DND-41 (cell line): ENCODE results near the gene XRN2.

Source experiments
- ATAC-seq: fragments of 200-7000 bp; cut with Tn5 transposase; 3 replicates; pipeline ENCODE4 v1.9.1; 2021; ENCODE audit warnings: low read depth; ENCODE audit not compliant: insufficient read depth
- DNase-seq: peaks from one replicate; pipeline ENCODE4 v3.0.0-alpha.2; 2020
- H2AFZ ChIP-seq: 2 replicates; pipeline ENCODE4 v1.6.0; 2012; ENCODE audit warnings: low read depth, low read length
- H3K27ac ChIP-seq: 2 replicates; pipeline ENCODE4 v1.5.1; 2012; ENCODE audit warnings: low read length, inconsistent platforms
- H3K27me3 ChIP-seq: fragments of 200-600 bp; sonication (generic); 2 replicates; pipeline ENCODE4 v1.6.0; 2012; ENCODE audit warnings: low read length, mild to moderate bottlenecking, inconsistent platforms; ENCODE audit not compliant: insufficient read depth, poor library complexity
- H3K36me3 ChIP-seq: 2 replicates; pipeline ENCODE4 v1.5.1; 2012; ENCODE audit warnings: low read length, inconsistent platforms; ENCODE audit not compliant: insufficient read depth
- H3K4me1 ChIP-seq: 2 replicates; pipeline ENCODE4 v1.5.1; 2012; ENCODE audit warnings: mild to moderate bottlenecking, low read length; ENCODE audit not compliant: insufficient read depth
- H3K4me2 ChIP-seq: 2 replicates; pipeline ENCODE4 v1.6.0; 2012; ENCODE audit warnings: mild to moderate bottlenecking, moderate library complexity, low read length, inconsistent platforms; ENCODE audit not compliant: insufficient read depth
- H3K4me3 ChIP-seq, 2 experiments: fragments of 200-600 bp in 1 of 2; shearing (Covaris generic) in 1 of 2; 2 replicates each; pipeline ENCODE4 v1.5.1; 2012 to 2016; ENCODE audit warnings: inconsistent platforms in 2 of 2, low read length in 2 of 2, mild to moderate bottlenecking in 2 of 2, low read depth in 1 of 2, moderate library complexity in 1 of 2
- H3K79me2 ChIP-seq: 2 replicates; pipeline ENCODE4 v1.6.0; 2012; ENCODE audit warnings: low read length, inconsistent platforms; ENCODE audit not compliant: insufficient read depth
- H3K9ac ChIP-seq: 2 replicates; pipeline ENCODE4 v1.6.0; 2012; ENCODE audit warnings: low read depth, mild to moderate bottlenecking, inconsistent platforms, low read length, moderate library complexity
- H3K9me3 ChIP-seq: 2 replicates; pipeline ENCODE4 v1.5.1; 2012; ENCODE audit warnings: low read length, moderate library complexity, mild to moderate bottlenecking, inconsistent platforms; ENCODE audit not compliant: insufficient read depth, severe bottlenecking
- H4K20me1 ChIP-seq: 2 replicates; pipeline ENCODE4 v1.6.0; 2012; ENCODE audit warnings: low read length; ENCODE audit not compliant: insufficient read depth
- CTCF ChIP-seq: IDR thresholded peaks from 2 replicates; pipeline ENCODE4 v1.5.1; 2012; ENCODE audit warnings: borderline replicate concordance, low read length, moderate library complexity, mild to moderate bottlenecking; ENCODE audit not compliant: poor library complexity, severe bottlenecking; ENCODE audit errors: extremely low read depth
- EZH2 ChIP-seq: IDR thresholded peaks from 3 replicates; pipeline ENCODE4 v1.6.1; 2012; ENCODE audit warnings: borderline replicate concordance, low read depth, mild to moderate bottlenecking, moderate library complexity, low read length, inconsistent platforms; ENCODE audit not compliant: severe bottlenecking

XRN2 gene

GRCh38 chr20:21315138-21315537, 12.0 kb downstream of the XRN2 start:
- peaks cover 6% of the 10 kb centered on the region; the same call in 1 of the 2 replicates for H3K4me1 ChIP-seq
- ATAC-seq = peak; percentile 55
- H4K20me1 ChIP-seq = peaks cover 82% of the 10 kb centered on the region

GRCh38 chr20:21322083-21322710, 19.1 kb downstream of the XRN2 start:
- Histone ChIP-seq H2AFZ (no peak overlapping the region), H3K36me3 (peaks cover 15% of the 10 kb centered on the region; the same call in 1 of the 2 replicates), H3K79me2 (peaks cover 100% of the 10 kb centered on the region), H3K9ac (no peak overlapping the region), H3K4me3 (no peak overlapping the region), H3K9me3 (peaks cover 19% of the 10 kb centered on the region), H3K27ac (no peak overlapping the region), H4K20me1 (peaks cover 86% of the 10 kb centered on the region), H3K4me2 (no peak overlapping the region), H3K4me1 (peaks cover 29% of the 10 kb centered on the region), H3K27me3 (no peaks in the 10 kb centered on the region)
- TF ChIP-seq CTCF (no peak), EZH2 (no peak)
- ATAC-seq (no peak), DNase-seq (no peak)

More at GRCh38 chr20:21315138-21315537, 12.0 kb downstream of the XRN2 start:
- Histone ChIP-seq H3K36me3 (peaks cover 4% of the 10 kb centered on the region; the same call in 1 of the 2 replicates), H3K4me2 (no peak overlapping the region), H3K9ac (no peak overlapping the region), H3K27ac (no peak overlapping the region), H3K27me3 (no peaks in the 10 kb centered on the region), H3K9me3 (peaks cover 10% of the 10 kb centered on the region), H3K79me2 (peaks cover 100% of the 10 kb centered on the region), H3K4me3 (no peak overlapping the region), H2AFZ (no peak overlapping the region)
- TF ChIP-seq CTCF = no peak
- TF ChIP-seq EZH2 = no peak
- no peak for DNase-seq

- ATAC-seq (no peak; the same call in 2 of the 3 replicates), DNase-seq (no peak)
- H3K4me1 ChIP-seq = peaks cover 29% of the 10 kb centered on the region
- peaks cover 19% of the 10 kb centered on the region for H3K9me3 ChIP-seq
- no peaks in the 10 kb centered on the region for H3K27me3 ChIP-seq
- no peak overlapping the region for H3K4me3 ChIP-seq
- H3K79me2 ChIP-seq = peaks cover 100% of the 10 kb centered on the region
- H3K27ac ChIP-seq = no peak overlapping the region
- H3K36me3 ChIP-seq = peaks cover 18% of the 10 kb centered on the region; the same call in 1 of the 2 replicates
- no peak overlapping the region for H3K9ac ChIP-seq
- no peak for TF ChIP-seq EZH2
- no peak overlapping the region for H2AFZ ChIP-seq
- no peak overlapping the region for H3K4me2 ChIP-seq
- peaks cover 85% of the 10 kb centered on the region for H4K20me1 ChIP-seq
These were observed 19.8 kb downstream of the XRN2 start for GRCh38 chr20:21322921-21323331.

GRCh38 chr20:21323640-21324039, 20.5 kb downstream of the XRN2 start:
- Histone ChIP-seq H2AFZ (no peak overlapping the region), H3K9ac (no peak overlapping the region), H3K9me3 (peaks cover 18% of the 10 kb centered on the region), H4K20me1 (peaks cover 88% of the 10 kb centered on the region), H3K27ac (no peak overlapping the region), H3K79me2 (peaks cover 100% of the 10 kb centered on the region), H3K27me3 (no peaks in the 10 kb centered on the region), H3K4me3 (no peak overlapping the region), H3K4me1 (peaks cover 29% of the 10 kb centered on the region), H3K4me2 (no peak overlapping the region), H3K36me3 (peaks cover 25% of the 10 kb centered on the region)
- DNase-seq (no peak), ATAC-seq (no peak)
- TF ChIP-seq CTCF = no peak
- TF ChIP-seq EZH2 = no peak
